OCI-LY1 (cell line): ENCODE results near the gene OLFML3.

Experiments
- CTCF ChIP-seq: fragments of 200-600 bp; sonication (generic), shearing (Covaris generic); IDR thresholded peaks from 2 replicates; pipeline ENCODE4 v1.5.1; 2017; ENCODE audit warnings: mild to moderate bottlenecking, antibody characterized with exemption, low read length, moderate library complexity, mixed read lengths
- EZH2 ChIP-seq: fragments of 200-600 bp; sonication (generic), shearing (Covaris generic); IDR thresholded peaks from 2 replicates; pipeline ENCODE4 v1.8.0; 2017; ENCODE audit warnings: borderline replicate concordance, mixed run types, mild to moderate bottlenecking, antibody characterized with exemption, low read length, moderate library complexity, mixed read lengths

GRCh38 chr1:113942527-113942926 lies 36.7 kb upstream of the OLFML3 start:
- TF ChIP-seq CTCF (no peak), EZH2 (no peak)
